Endothelial cell of umbilical vein (primary cell): Measurements from ENCODE around the gene SNAP23. TPM values are rescaled to one million over a fixed set of nuclear protein-coding genes. Genes with fewer than 3 reads are reported as not detected.

Experiments
- BruUV-seq: library from RNA; stranded (reverse); fragments of 400-500 nt; replicated peaks from 2 replicates; lab custom pipeline; 2021; lab: Mats Ljungman, UMichigan
- CTCF ChIA-PET: fragments of 300-600, 350-600 bp; sonication (Branson Sonifier 250); formaldehyde crosslinking; loops from one replicate; lab custom pipeline; 2021; ENCODE audit warnings: antibody characterized with exemption, inconsistent platforms; lab: Charles Lee
- POLR2A ChIA-PET: fragments of 300-600, 350-600 bp; sonication (Branson Sonifier 250); formaldehyde crosslinking; loops from one replicate; lab custom pipeline; 2021; ENCODE audit warnings: antibody characterized with exemption, inconsistent platforms; lab: Charles Lee
- DNase-seq: peaks from one replicate; pipeline ENCODE4 v3.0.0-alpha.2; 2011; ENCODE audit warnings: low read depth, low spot score
- FAIRE-seq: peaks from 2 replicates; lab custom pipeline; 2011; peaks lifted over from hg19 to GRCh38; lab: Jason Lieb, UNC
- H2AFZ ChIP-seq: 2 replicates; pipeline ENCODE4 v1.6.0; 2012; ENCODE audit warnings: low read depth, low read length, control low read depth, inconsistent platforms
- H3K27ac ChIP-seq: 2 replicates; pipeline ENCODE4 v1.5.1; 2011; ENCODE audit warnings: low read depth, mild to moderate bottlenecking, control low read depth, low read length, moderate library complexity; ENCODE audit not compliant: insufficient read depth
- H3K27me3 ChIP-seq, 2 experiments: 2 replicates each; pipeline versions ENCODE4 v1.6.0 to v1.6.1; 2011; ENCODE audit warnings: low read length in 2 of 2, mixed read lengths in 1 of 2; ENCODE audit not compliant: control insufficient read depth in 2 of 2, insufficient read depth in 2 of 2
- H3K36me3 ChIP-seq, 2 experiments: 2 replicates in 1 of 2; 3 replicates in 1 of 2; pipeline ENCODE4 v1.5.1; 2011; ENCODE audit warnings: low read length in 2 of 2, mild to moderate bottlenecking in 1 of 2, moderate library complexity in 1 of 2; ENCODE audit not compliant: control insufficient read depth in 2 of 2, insufficient read depth in 2 of 2; ENCODE audit errors: extremely low read depth in 1 of 2
- H3K4me1 ChIP-seq: 3 replicates; pipeline ENCODE4 v1.5.1; 2011; ENCODE audit warnings: mild to moderate bottlenecking, low read length; ENCODE audit not compliant: control insufficient read depth, insufficient read depth; ENCODE audit errors: extremely low read depth
- H3K4me2 ChIP-seq: 2 replicates; pipeline ENCODE4 v1.6.1; 2011; ENCODE audit warnings: low read length, control low read depth, mixed read lengths; ENCODE audit not compliant: insufficient read depth
- H3K4me3 ChIP-seq, 3 experiments: fragments of 200-600 bp in 1 of 3; sonication (generic), shearing (Covaris generic) in 1 of 3; replicated peaks in 1 of 3; 2 replicates each; pipeline ENCODE4 v1.5.1; 2011 to 2016; ENCODE audit warnings: control low read depth in 3 of 3, low read length in 3 of 3, mild to moderate bottlenecking in 2 of 3, inconsistent platforms in 1 of 3, low read depth in 1 of 3, moderate library complexity in 1 of 3; ENCODE audit not compliant: insufficient read depth in 1 of 3
- H3K79me2 ChIP-seq: 2 replicates; pipeline ENCODE4 v1.6.0; 2012; ENCODE audit warnings: low read length, inconsistent platforms; ENCODE audit not compliant: control insufficient read depth, insufficient read depth
- H3K9ac ChIP-seq: replicated peaks from 2 replicates; pipeline ENCODE3; 2011; ENCODE audit warnings: low read length, control low read depth; ENCODE audit not compliant: insufficient read depth; ENCODE audit errors: extremely low read depth
- H3K9me1 ChIP-seq: replicated peaks from 3 replicates; pipeline ENCODE4 v1.6.0; 2011; ENCODE audit warnings: mild to moderate bottlenecking, low read length; ENCODE audit not compliant: control insufficient read depth, insufficient read depth; ENCODE audit errors: extremely low read depth
- H3K9me3 ChIP-seq: replicated peaks from 2 replicates; pipeline ENCODE4 v1.5.1; 2012; ENCODE audit warnings: low read length, inconsistent platforms; ENCODE audit not compliant: control insufficient read depth, insufficient read depth
- H4K20me1 ChIP-seq: replicated peaks from 2 replicates; pipeline ENCODE3; 2011; ENCODE audit warnings: mild to moderate bottlenecking, low read length; ENCODE audit not compliant: control insufficient read depth, insufficient read depth; ENCODE audit errors: extremely low read depth
- CTCF ChIP-seq, 2 donors: IDR thresholded peaks; 1 replicate in 1 of 2; 2 replicates in 1 of 2; pipeline ENCODE4 v1.5.1; 2011; ENCODE audit warnings: low read length in 2 of 2, mild to moderate bottlenecking in 2 of 2, moderate library complexity in 2 of 2, control low read depth in 1 of 2, inconsistent platforms in 1 of 2, low read depth in 1 of 2; ENCODE audit not compliant: insufficient read depth in 1 of 2; ENCODE audit errors: extremely low read depth in 1 of 2
- EZH2 ChIP-seq: IDR thresholded peaks from 2 replicates; pipeline ENCODE4 v1.6.1; 2012; ENCODE audit warnings: borderline replicate concordance, low read depth, mild to moderate bottlenecking, moderate library complexity, low read length, inconsistent platforms; ENCODE audit not compliant: severe bottlenecking
- FOS ChIP-seq: IDR thresholded peaks from 2 replicates; pipeline ENCODE4 v1.6.1; 2011; ENCODE audit warnings: mild to moderate bottlenecking, low read length, moderate library complexity, borderline replicate concordance; ENCODE audit not compliant: insufficient read depth
- GATA2 ChIP-seq: IDR thresholded peaks from 2 replicates; pipeline ENCODE4 v1.7.0; 2011; ENCODE audit warnings: low read depth, mild to moderate bottlenecking, moderate library complexity, mixed read lengths, low read length; ENCODE audit not compliant: insufficient read length, insufficient read depth
- JUN ChIP-seq: IDR thresholded peaks from 2 replicates; pipeline ENCODE4 v1.6.1; 2011; ENCODE audit warnings: borderline replicate concordance, low read depth; ENCODE audit not compliant: insufficient read length, insufficient read depth
- MAX ChIP-seq: IDR thresholded peaks from 2 replicates; pipeline ENCODE4 v1.6.1; 2011; ENCODE audit not compliant: insufficient read depth, insufficient read length
- MYC ChIP-seq: IDR thresholded peaks from one replicate; pipeline ENCODE4 v1.6.1; 2011; ENCODE audit warnings: mild to moderate bottlenecking, low read depth, low read length
- POLR2A ChIP-seq: IDR thresholded peaks from 2 replicates; pipeline ENCODE4 v1.6.1; 2012; ENCODE audit warnings: low read depth, mild to moderate bottlenecking, control low read depth, low read length
- POLR2AphosphoS5 ChIP-seq: IDR thresholded peaks from 2 replicates; pipeline ENCODE4 v1.6.1; 2012; ENCODE audit warnings: low read depth, mild to moderate bottlenecking, control low read depth, low read length, moderate library complexity; ENCODE audit not compliant: insufficient read depth
- dilution Hi-C: fragments of 300-500 bp; cut with MboI; formaldehyde crosslinking; loops from one replicate; pipeline ENCODE4 v1.15.0; 2019; ENCODE audit warnings: low sequenced_read_pairs; ENCODE audit not compliant: extremely low pct_ligation_motif_present
- intact Hi-C: fragments of 100-400 bp; cut with micrococcal nuclease; formaldehyde crosslinking; loops from one replicate; pipeline ENCODE4 v1.10.0; 2022
- polyA plus RNA-seq, 4 experiments: library from polyadenylated mRNA; depleted of rRNA in 3 of 4; stranded (reverse) in 3 of 4; unstranded in 1 of 4; fragments of >200 nt; gene quantifications; 2 replicates each; pipeline versions ENCODE4 v1.2.1 to v1.2.3, GENCODE V29; 2011 to 2012; ENCODE audit warnings: missing spikeins in 1 of 4
- total RNA-seq: library from RNA; stranded (reverse); gene quantifications from 2 replicates; pipeline ENCODE4 v1.2.3, GENCODE V29; 2021

The SNAP23 gene
- total and polyA plus RNA-seq, 2 donors (not counting 3 experiments of a cell fraction or from before 2014, with no cell fraction given), result 141 to 152 TPM

DNA sequence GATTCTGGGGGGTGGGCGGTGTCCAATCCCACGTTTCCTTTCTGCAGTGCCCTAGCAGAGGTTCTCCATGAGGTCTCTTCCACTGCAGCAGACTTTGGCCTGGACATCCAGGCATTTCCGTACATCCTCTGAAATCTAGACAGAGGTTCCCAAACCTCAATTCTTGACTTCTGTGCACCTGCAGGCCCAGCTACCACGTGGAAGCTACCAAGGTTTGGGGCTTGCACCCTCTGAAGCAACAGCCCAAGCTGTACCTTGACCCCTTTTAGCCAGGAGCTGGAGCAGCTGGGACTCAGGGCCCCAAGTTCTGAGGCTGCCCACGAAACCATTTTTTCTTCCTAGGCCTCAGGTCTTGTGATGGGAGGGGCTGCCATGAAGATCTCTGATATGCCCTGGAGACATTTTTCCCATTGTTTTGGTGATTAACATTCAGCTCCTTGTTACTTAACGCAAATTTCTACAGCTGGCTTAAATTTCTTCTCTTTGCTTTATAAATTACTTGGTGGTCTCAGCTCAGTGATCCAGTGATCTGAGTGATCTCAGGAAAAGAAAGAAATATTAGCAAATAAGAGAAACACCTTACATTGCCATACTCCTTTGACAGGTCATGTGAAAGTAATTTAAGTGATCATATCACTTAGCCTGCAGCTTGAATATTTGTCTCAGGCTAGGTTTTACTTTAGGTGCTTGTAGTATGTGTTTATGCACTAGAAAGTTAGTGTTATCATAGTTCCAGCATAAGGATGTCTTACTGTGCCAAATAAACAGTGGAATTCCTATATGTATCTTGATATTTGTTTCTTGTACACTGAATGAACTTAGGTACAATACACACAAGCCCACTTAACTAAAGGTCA lies 3.0 kb downstream of the SNAP23 start:
- Histone ChIP-seq H3K4me2 (peak overlapping the region; percentile 27), H3K9me1 (no peaks in the 10 kb centered on the region), H3K27me3 (no peaks in the 10 kb centered on the region), H3K9ac (peak overlapping the region; percentile 34), H3K4me1 (peaks cover 64% of the 10 kb centered on the region), H4K20me1 (no peaks in the 10 kb centered on the region), H3K36me3 (peaks cover 0 to 2% of the 10 kb centered on the region in 2 experiments), H3K27ac (peak overlapping the region; percentile 89), H3K4me3 (no peak overlapping the region), H3K9me3 (no peaks in the 10 kb centered on the region), H3K79me2 (peaks cover 70% of the 10 kb centered on the region), H2AFZ (no peak overlapping the region)
- FAIRE-seq, result no peak
- no TSS peak for BruUV-seq
- ChIA-PET POLR2A (interaction anchor here (0.6 kb wide), 1 partner anchor 77 kb away, joined by 5 read pairs; the partner anchor contains the start of gene STARD9), CTCF (interaction anchor here (0.9 to 2.3 kb wide), 4 partner anchors 7 to 113 kb away, joined by 3 to 9 read pairs (median 4); partner anchors contain the start of gene ZNF106)
- intact Hi-C loops, result no loop called here
- peak; percentile 14 for DNase-seq
- TF ChIP-seq MAX (no peak), GATA2 (no peak), EZH2 (no peak), FOS (no peak), POLR2A (no peak), POLR2AphosphoS5 (no peak), CTCF (IDR thresholded peaks at IDR 0.05; ENCODE audit: extremely low read depth in 1 of 2, insufficient read depth in 1 of 2, low read depth in 1 of 2, low read length in 2 of 2) (no peak), MYC (no peak), JUN (no peak)
- dilution Hi-C loops, result no loop called here
